GM23248 (cell line): Measurements from ENCODE around the gene C3orf62.

Experiments
- EZH2 ChIP-seq: fragments of 200-600 bp; sonication (generic); IDR thresholded peaks from 2 replicates; pipeline ENCODE4 v1.6.1; 2018; ENCODE audit warnings: antibody characterized with exemption, mild to moderate bottlenecking; ENCODE audit not compliant: insufficient read depth, poor library complexity, severe bottlenecking
- EZH2phosphoT487 ChIP-seq: fragments of 200-600 bp; sonication (generic); IDR thresholded peaks from 2 replicates; pipeline ENCODE4 v1.6.1; 2018; ENCODE audit warnings: antibody characterized with exemption, moderate library complexity, mild to moderate bottlenecking, low read depth; ENCODE audit not compliant: insufficient read depth

GRCh38 chr3:49283997-49284396 lies 7.0 kb upstream of the C3orf62 start:
- TF ChIP-seq EZH2phosphoT487 (no peak), EZH2 (no peak)
